H9 (cell line): ENCODE data around the gene SLC22A31. TPM values are rescaled to one million over a fixed set of nuclear protein-coding genes. Genes with fewer than 3 reads are reported as not detected.

Experiments used
- DNase-seq: peaks from one replicate; pipeline ENCODE4 v3.0.0-alpha.2; 2017
- H2AFZ ChIP-seq: one replicate; pipeline ENCODE4 v1.6.1; 2013; ENCODE audit warnings: mild to moderate bottlenecking, low read length, control low read depth, moderate library complexity
- H2AK5ac ChIP-seq: 2 replicates; pipeline ENCODE4 v1.6.1; 2013; ENCODE audit warnings: low read length, control low read depth, mixed read lengths; ENCODE audit not compliant: insufficient read length
- H2BK120ac ChIP-seq: one replicate; pipeline ENCODE4 v1.6.1; 2013; ENCODE audit warnings: low read depth, mild to moderate bottlenecking, low read length, control low read depth, inconsistent platforms; ENCODE audit not compliant: poor library complexity, severe bottlenecking
- H2BK12ac ChIP-seq: 2 replicates; pipeline ENCODE4 v1.6.1; 2013; ENCODE audit warnings: low read length, control low read depth, mixed read lengths, low read depth; ENCODE audit not compliant: insufficient read length
- H2BK15ac ChIP-seq: 2 replicates; pipeline ENCODE4 v1.6.1; 2013; ENCODE audit warnings: low read depth, low read length, control low read depth
- H2BK20ac ChIP-seq: one replicate; pipeline ENCODE4 v1.6.1; 2013; ENCODE audit warnings: low read depth, mild to moderate bottlenecking, low read length, control low read depth, inconsistent platforms; ENCODE audit not compliant: poor library complexity, severe bottlenecking
- H2BK5ac ChIP-seq: 2 replicates; pipeline ENCODE4 v1.6.1; 2013; ENCODE audit warnings: low read length, control low read depth, mixed read lengths; ENCODE audit not compliant: insufficient read length
- H3K14ac ChIP-seq: 2 replicates; pipeline ENCODE4 v1.6.1; 2013; ENCODE audit warnings: low read length, control low read depth; ENCODE audit not compliant: insufficient read depth
- H3K18ac ChIP-seq: 2 replicates; pipeline ENCODE4 v1.6.1; 2013; ENCODE audit warnings: low read depth, mild to moderate bottlenecking, mixed read lengths, low read length, control low read depth; ENCODE audit not compliant: insufficient read length
- H3K23ac ChIP-seq: 2 replicates; pipeline ENCODE4 v1.6.1; 2013; ENCODE audit warnings: low read length, control low read depth, mixed read lengths, low read depth; ENCODE audit not compliant: insufficient read length
- H3K23me2 ChIP-seq: 2 replicates; pipeline ENCODE4 v1.6.1; 2013; ENCODE audit warnings: low read depth, mild to moderate bottlenecking, mixed read lengths, low read length, control low read depth; ENCODE audit not compliant: insufficient read length, poor library complexity, severe bottlenecking
- H3K27ac ChIP-seq: 2 replicates; pipeline ENCODE4 v1.5.1; 2013; ENCODE audit warnings: low read length, control low read depth, mixed read lengths, low read depth; ENCODE audit not compliant: insufficient read length
- H3K27me3 ChIP-seq: 2 replicates; pipeline ENCODE4 v1.6.1; 2013; ENCODE audit warnings: low read length, control low read depth, inconsistent platforms; ENCODE audit not compliant: insufficient read depth
- H3K4ac ChIP-seq: 2 replicates; pipeline ENCODE4 v1.6.1; 2013; ENCODE audit warnings: low read depth, mild to moderate bottlenecking, control low read depth, inconsistent platforms, low read length, moderate library complexity
- H3K4me1 ChIP-seq: 2 replicates; pipeline ENCODE4 v1.6.1; 2013; ENCODE audit warnings: low read length, control low read depth, inconsistent platforms; ENCODE audit not compliant: insufficient read depth
- H3K4me2 ChIP-seq: 2 replicates; pipeline ENCODE4 v1.6.1; 2013; ENCODE audit warnings: low read length, control low read depth, mixed read lengths; ENCODE audit not compliant: insufficient read length, insufficient read depth
- H3K56ac ChIP-seq: 2 replicates; pipeline ENCODE4 v1.6.1; 2013; ENCODE audit warnings: low read depth, mild to moderate bottlenecking, mixed read lengths, low read length, control low read depth; ENCODE audit not compliant: insufficient read length
- H3K79me1 ChIP-seq: 2 replicates; pipeline ENCODE4 v1.6.1; 2013; ENCODE audit warnings: low read depth, mild to moderate bottlenecking, moderate library complexity, low read length, control low read depth, inconsistent platforms; ENCODE audit not compliant: insufficient read depth, poor library complexity, severe bottlenecking
- H3K79me2 ChIP-seq: 2 replicates; pipeline ENCODE4 v1.6.1; 2013; ENCODE audit warnings: low read length, control low read depth, inconsistent platforms; ENCODE audit not compliant: insufficient read depth
- H3K9ac ChIP-seq: 2 replicates; pipeline ENCODE4 v1.6.1; 2013; ENCODE audit warnings: low read length, control low read depth, mixed read lengths; ENCODE audit not compliant: insufficient read length; ENCODE audit errors: extremely low read depth
- H3K9me3 ChIP-seq: one replicate; pipeline ENCODE4 v1.6.1; 2013; ENCODE audit warnings: low read depth, low read length, inconsistent platforms; ENCODE audit not compliant: control insufficient read depth
- H3T11ph ChIP-seq: one replicate; pipeline ENCODE4 v1.6.1; 2013; ENCODE audit warnings: mild to moderate bottlenecking, low read length, control low read depth, inconsistent platforms
- H4K20me1 ChIP-seq: one replicate; pipeline ENCODE4 v1.6.1; 2013; ENCODE audit not compliant: control insufficient read depth, insufficient read length, insufficient read depth
- H4K5ac ChIP-seq: 2 replicates; pipeline ENCODE4 v1.6.1; 2013; ENCODE audit warnings: low read depth, mild to moderate bottlenecking, mixed read lengths, low read length, control low read depth; ENCODE audit not compliant: insufficient read length
- H4K8ac ChIP-seq: replicated peaks from 2 replicates; pipeline ENCODE4 v1.6.1; 2013; ENCODE audit warnings: low read length, control low read depth, mixed read lengths, low read depth; ENCODE audit not compliant: insufficient read length
- H4K91ac ChIP-seq: 2 replicates; pipeline ENCODE4 v1.6.1; 2013; ENCODE audit warnings: low read depth, mild to moderate bottlenecking, moderate library complexity, mixed read lengths, low read length, control low read depth; ENCODE audit not compliant: insufficient read length
- H3K27ac Mint-ChIP-seq, 3 experiments: 2 replicates in 2 of 3; 3 replicates in 1 of 3; pipeline ENCODE4 v1.8.0; 2020 to 2021; ENCODE audit warnings: mixed read lengths in 3 of 3, mild to moderate bottlenecking in 1 of 3, moderate library complexity in 1 of 3
- H3K27me3 Mint-ChIP-seq: 2 replicates; pipeline ENCODE4 v1.8.0; 2021; ENCODE audit warnings: low read depth, mild to moderate bottlenecking, moderate library complexity, mixed read lengths
- H3K36me3 Mint-ChIP-seq, 3 experiments: 2 replicates in 2 of 3; 3 replicates in 1 of 3; pipeline ENCODE4 v1.8.0; 2020 to 2021; ENCODE audit warnings: low read depth in 3 of 3, mixed read lengths in 3 of 3; ENCODE audit not compliant: insufficient read depth in 1 of 3
- H3K4me1 Mint-ChIP-seq, 2 experiments: 2 replicates each; pipeline ENCODE4 v1.8.0; 2020; ENCODE audit warnings: mixed read lengths in 2 of 2
- H3K4me3 Mint-ChIP-seq, 2 experiments: 2 replicates in 1 of 2; 3 replicates in 1 of 2; pipeline ENCODE4 v1.8.0; 2020 to 2021; ENCODE audit warnings: mild to moderate bottlenecking in 2 of 2, mixed read lengths in 2 of 2, moderate library complexity in 1 of 2
- H3K9me3 Mint-ChIP-seq, 2 experiments: 2 replicates in 1 of 2; 3 replicates in 1 of 2; pipeline ENCODE4 v1.8.0; 2020; ENCODE audit warnings: mild to moderate bottlenecking in 2 of 2, mixed read lengths in 2 of 2, moderate library complexity in 1 of 2
- CTCF ChIP-seq: fragments of 200-600 bp; sonication (generic); conservative IDR thresholded peaks from 3 replicates; pipeline ENCODE4 v1.8.0; 2021; ENCODE audit warnings: antibody characterized with exemption, mild to moderate bottlenecking
- WGBS: extraction: QIAGEN DNeasy Blood & Tissue Kit; methylation state at CpG from one replicate; pipeline ENCODE4 v1.1.7; 2013; ENCODE audit warnings: missing lambda C conversion rate, low lambda C conversion rate, mixed read lengths; ENCODE audit not compliant: insufficient read length; ENCODE audit errors: extremely low coverage; 5-methylcytosine and 5-hydroxymethylcytosine counted together
- total RNA-seq: library from RNA; stranded (reverse); gene quantifications from 2 replicates; pipeline ENCODE4 v1.2.1, GENCODE V29; 2021

SLC22A31 gene
- total RNA-seq, 1 experiment from 2014 or later, result 7.7 TPM

- Histone ChIP-seq H3K27me3 (no peaks in the 10 kb centered on the region), H4K20me1 (no peaks in the 10 kb centered on the region), H3K18ac (no peak overlapping the region), H4K8ac (no peak overlapping the region), H3K79me1 (no peaks in the 10 kb centered on the region), H3K4me1 (no peaks in the 10 kb centered on the region), H2AK5ac (no peak overlapping the region), H2BK5ac (no peak overlapping the region), H3K56ac (no peak overlapping the region), H3K14ac (no peak overlapping the region), H3K23me2 (no peaks in the 10 kb centered on the region), H3K79me2 (no peaks in the 10 kb centered on the region), H4K5ac (no peak overlapping the region), H3K23ac (no peak overlapping the region), H4K91ac (no peak overlapping the region), H3K27ac (no peak overlapping the region), H3K4me2 (no peak overlapping the region), H2BK15ac (no peak overlapping the region), H3T11ph (no peak overlapping the region), H2AFZ (no peak overlapping the region), H2BK20ac (no peak overlapping the region), H2BK120ac (no peak overlapping the region), H3K9me3 (no peaks in the 10 kb centered on the region), H3K4ac (no peak overlapping the region), H2BK12ac (no peak overlapping the region), H3K9ac (no peak overlapping the region)
- Mint-ChIP-seq H3K36me3 (no peaks in the 10 kb centered on the region), H3K4me3 (no peak overlapping the region), H3K4me1 (peaks cover 7 to 17% of the 10 kb centered on the region in 2 experiments; a peak in 3 of 4 replicates), H3K27ac (no peak overlapping the region), H3K9me3 (no peaks in the 10 kb centered on the region), H3K27me3 (peaks cover 12% of the 10 kb centered on the region)
- no CpG with 5 or more reads among the region's 27 CpGs for WGBS
- DNase-seq, result no peak
- no peak for TF ChIP-seq CTCF
Observed at GRCh38 chr16:89176147-89176690, 24.1 kb downstream of the SLC22A31 start.
